Keratinocyte (primary cell): ENCODE results near the gene ARID5A.

Experiments used
- EZH2 ChIP-seq: IDR thresholded peaks from one replicate; pipeline ENCODE4 v1.6.1; 2012; ENCODE audit warnings: inconsistent platforms, mild to moderate bottlenecking, low read length, moderate library complexity
- TF ChIP-seq, protein P1 (sequence below), 3 experiments: IDR thresholded peaks in 1 of 3; conservative IDR thresholded peaks in 1 of 3; optimal IDR thresholded peaks in 1 of 3; 2 replicates in 2 of 3; 3 replicates in 1 of 3; pipeline versions ENCODE3 to v1.5.1; 2011; ENCODE audit warnings: low read length in 3 of 3, mild to moderate bottlenecking in 3 of 3, moderate library complexity in 2 of 3, control low read depth in 1 of 3, inconsistent platforms in 1 of 3; ENCODE audit not compliant: insufficient read depth in 2 of 3; ENCODE audit errors: extremely low read depth in 1 of 3

DNA sequence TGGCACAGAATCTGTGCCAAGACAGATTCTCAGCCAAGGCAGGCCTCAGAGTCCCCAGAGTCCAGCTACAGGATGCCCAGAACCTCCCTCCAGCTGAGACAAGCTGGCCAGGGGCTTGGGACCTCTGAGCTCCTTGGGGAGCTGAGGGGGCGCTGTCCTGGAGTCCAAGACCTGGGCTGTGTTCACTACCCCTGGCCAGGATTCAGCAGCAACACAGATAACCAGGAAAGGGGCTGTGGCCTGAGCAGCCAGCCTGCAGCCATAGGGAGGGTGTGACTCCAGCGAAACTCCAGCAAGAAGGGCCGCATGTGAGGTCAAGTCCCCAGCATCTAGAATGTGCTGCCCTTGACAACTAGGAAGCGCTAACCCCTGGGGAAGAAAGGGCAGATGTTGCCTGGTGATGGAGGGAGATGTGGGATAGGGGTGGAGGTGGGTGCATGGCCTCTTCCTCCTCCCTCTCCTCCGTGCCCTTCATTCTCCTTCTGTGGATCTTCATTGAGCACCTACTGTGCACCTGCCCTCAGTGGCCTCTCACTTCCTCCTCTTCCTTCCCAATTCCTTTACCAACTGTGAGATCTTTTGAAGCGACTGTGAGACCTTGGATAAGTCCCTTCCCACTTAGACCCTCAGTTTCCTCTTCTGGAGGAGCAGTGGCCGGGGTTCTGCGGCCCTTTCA is 7.7 kb upstream of the ARID5A start:
- TF ChIP-seq, protein P1, sequence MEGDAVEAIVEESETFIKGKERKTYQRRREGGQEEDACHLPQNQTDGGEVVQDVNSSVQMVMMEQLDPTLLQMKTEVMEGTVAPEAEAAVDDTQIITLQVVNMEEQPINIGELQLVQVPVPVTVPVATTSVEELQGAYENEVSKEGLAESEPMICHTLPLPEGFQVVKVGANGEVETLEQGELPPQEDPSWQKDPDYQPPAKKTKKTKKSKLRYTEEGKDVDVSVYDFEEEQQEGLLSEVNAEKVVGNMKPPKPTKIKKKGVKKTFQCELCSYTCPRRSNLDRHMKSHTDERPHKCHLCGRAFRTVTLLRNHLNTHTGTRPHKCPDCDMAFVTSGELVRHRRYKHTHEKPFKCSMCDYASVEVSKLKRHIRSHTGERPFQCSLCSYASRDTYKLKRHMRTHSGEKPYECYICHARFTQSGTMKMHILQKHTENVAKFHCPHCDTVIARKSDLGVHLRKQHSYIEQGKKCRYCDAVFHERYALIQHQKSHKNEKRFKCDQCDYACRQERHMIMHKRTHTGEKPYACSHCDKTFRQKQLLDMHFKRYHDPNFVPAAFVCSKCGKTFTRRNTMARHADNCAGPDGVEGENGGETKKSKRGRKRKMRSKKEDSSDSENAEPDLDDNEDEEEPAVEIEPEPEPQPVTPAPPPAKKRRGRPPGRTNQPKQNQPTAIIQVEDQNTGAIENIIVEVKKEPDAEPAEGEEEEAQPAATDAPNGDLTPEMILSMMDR (optimal IDR thresholded peaks at IDR 0.05 in 1 of 3, IDR thresholded peaks at IDR 0.05 in 1 of 3, conservative IDR thresholded peaks at IDR 0.05 in 1 of 3; ENCODE audit: extremely low read depth in 1 of 3, insufficient read depth in 2 of 3, low read length in 3 of 3): no peak
- no peak for TF ChIP-seq EZH2
